DND-41 (cell line): Measurements from ENCODE around the gene ATP6V0E1.

Experiments used
- CTCF ChIP-seq: IDR thresholded peaks from 2 replicates; pipeline ENCODE4 v1.5.1; 2012; ENCODE audit warnings: borderline replicate concordance, low read length, moderate library complexity, mild to moderate bottlenecking; ENCODE audit not compliant: poor library complexity, severe bottlenecking; ENCODE audit errors: extremely low read depth
- EZH2 ChIP-seq: IDR thresholded peaks from 3 replicates; pipeline ENCODE4 v1.6.1; 2012; ENCODE audit warnings: borderline replicate concordance, low read depth, mild to moderate bottlenecking, moderate library complexity, low read length, inconsistent platforms; ENCODE audit not compliant: severe bottlenecking

GRCh38 chr5:173055042-173055721 lies 71.6 kb downstream of the ATP6V0E1 start:
- no peak for TF ChIP-seq EZH2
- no peak for TF ChIP-seq CTCF
